GM12801 (cell line): Measurements from ENCODE around the gene TST.

Experiments
- TF ChIP-seq, protein P1 (sequence below): IDR thresholded peaks from one replicate; pipeline ENCODE4 v1.5.1; 2011; ENCODE audit warnings: control low read depth; ENCODE audit not compliant: insufficient read length; ENCODE audit errors: extremely low read depth

TST gene

DNA sequence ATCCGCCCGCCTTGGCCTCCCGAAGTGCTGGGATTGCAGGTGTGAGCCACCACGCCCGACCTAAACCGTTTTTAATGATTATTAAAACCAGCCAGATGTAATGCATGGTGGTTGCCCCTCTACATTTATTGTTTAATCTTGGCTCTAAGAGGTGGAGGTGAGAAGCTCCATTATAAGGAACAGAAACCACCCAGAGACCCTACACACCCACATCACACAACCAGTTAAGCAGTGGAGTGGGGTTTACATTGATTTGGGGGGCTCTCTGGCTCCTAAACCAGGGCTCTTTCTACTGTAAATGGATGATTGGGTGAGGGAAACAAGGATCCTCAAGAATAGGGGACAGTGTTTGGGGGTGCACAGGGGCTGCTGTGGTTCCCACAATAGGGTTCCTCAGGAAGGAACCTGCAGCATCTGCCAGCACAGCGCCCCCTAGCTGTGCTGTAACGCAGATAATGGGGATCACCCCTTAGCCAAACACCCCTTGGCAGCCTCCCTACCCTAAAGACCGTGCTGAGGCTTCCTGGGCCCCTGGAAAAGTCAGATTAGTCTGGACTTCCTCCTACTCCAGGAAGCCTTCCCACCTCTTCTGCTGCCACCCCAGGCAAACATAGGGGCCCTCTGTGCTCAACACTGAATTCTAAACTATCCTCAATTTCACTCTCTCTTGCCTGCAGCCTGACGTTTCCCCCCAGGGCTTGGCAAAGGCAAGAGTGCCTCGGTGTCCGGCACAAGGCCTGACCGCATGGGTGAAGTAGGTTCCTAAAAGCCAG lies 2.6 kb upstream of the TST start:
- TF ChIP-seq, protein P1, sequence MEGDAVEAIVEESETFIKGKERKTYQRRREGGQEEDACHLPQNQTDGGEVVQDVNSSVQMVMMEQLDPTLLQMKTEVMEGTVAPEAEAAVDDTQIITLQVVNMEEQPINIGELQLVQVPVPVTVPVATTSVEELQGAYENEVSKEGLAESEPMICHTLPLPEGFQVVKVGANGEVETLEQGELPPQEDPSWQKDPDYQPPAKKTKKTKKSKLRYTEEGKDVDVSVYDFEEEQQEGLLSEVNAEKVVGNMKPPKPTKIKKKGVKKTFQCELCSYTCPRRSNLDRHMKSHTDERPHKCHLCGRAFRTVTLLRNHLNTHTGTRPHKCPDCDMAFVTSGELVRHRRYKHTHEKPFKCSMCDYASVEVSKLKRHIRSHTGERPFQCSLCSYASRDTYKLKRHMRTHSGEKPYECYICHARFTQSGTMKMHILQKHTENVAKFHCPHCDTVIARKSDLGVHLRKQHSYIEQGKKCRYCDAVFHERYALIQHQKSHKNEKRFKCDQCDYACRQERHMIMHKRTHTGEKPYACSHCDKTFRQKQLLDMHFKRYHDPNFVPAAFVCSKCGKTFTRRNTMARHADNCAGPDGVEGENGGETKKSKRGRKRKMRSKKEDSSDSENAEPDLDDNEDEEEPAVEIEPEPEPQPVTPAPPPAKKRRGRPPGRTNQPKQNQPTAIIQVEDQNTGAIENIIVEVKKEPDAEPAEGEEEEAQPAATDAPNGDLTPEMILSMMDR, result no peak

DNA sequence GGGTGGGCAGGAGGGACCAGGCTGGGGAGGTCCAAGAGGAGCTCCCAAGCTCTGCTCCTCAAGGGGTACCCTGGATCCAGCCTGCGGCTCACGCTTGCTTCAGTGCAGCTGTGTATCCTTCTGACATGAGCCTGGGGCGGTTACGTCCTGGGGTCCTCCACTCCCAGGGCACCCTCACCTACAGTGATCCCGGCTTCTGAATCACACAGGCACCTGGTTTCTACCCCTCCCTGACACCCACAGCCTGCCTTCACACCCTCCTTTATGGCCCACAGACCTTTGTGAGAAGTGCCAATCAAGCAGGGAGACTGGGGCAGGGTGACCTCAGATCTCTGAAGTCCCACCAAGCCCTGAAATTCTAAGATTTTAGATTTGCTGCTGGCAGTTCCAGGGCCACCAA lies 1.8 kb upstream of the TST start:
- TF ChIP-seq, protein P1, result no peak

DNA sequence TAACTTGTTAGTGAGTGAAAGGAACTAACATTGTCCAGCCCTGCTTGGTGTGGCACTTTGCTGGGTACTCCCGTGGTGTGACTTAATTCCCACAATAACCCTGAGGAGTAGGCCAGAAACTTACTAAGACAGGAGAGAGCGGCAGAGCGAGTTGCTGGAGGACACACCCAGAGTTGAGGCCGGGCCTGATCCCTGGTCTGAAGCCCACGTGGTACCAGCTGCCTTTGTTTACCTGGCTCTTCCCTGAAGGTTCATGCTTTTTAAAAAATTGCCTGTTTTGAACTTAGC lies 889 bp upstream of the TST start:
- TF ChIP-seq, protein P1, result no peak

DNA sequence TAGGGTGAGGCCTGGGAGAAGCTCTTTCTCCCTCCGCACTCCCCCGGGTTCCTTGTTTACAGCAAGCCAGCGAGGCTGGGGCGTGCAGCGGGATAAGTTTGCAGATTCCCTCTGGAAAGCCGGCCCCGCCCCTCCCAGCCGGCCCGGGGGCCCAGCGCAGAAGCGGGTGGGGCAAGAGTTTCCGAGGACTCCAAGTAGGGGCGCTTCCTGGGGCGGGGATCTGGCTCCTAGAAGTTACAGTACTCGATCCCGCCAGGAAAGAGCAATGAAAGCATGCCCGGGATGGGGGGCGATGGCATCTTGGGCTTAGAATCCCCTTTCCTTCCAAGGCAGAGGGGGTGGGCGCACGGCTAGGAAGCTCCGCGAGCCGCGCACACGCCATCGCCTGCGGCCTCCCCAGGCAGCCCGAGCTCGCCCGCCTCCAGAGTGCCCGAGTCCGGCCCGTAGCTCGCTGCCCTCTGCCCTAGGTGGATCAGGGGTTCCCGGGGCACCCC lies 385 bp downstream of the TST start:
- TF ChIP-seq, protein P1, result no peak

DNA sequence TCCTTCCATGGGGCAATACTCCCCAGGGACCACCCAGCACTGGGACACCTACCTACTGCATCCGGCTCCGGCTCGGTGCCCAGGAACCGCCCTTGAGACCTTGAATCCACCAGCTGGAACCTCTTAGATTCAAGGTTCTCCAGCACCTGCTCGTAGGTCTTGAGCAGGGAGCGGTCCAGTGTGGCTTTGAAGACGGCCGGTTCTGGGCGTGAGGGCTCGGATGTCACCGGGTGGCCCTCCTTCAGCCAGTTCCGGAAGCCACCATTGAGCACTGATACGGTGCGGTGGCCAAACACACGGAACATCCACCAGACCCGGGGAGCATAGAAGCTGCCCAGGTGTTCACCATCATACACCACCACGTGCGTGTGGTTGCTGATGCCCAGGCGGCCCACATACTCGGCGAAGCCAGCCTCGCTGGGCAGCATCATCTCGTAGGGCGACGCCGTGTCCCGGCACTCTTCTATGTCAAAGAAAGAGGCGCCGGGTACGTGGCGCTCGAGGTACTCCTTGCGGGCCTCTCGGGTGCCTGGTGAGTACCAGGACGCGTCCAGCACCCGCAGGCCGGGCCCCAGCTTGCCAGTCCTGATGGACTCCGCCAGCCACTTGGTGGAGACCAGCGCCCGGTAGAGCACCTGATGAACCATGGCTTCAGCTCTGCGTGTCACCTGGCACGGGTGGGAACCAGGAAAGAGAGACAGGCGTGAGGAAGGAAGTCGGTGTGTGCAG lies 997 bp downstream of the TST start:
- TF ChIP-seq, protein P1, result no peak

DNA sequence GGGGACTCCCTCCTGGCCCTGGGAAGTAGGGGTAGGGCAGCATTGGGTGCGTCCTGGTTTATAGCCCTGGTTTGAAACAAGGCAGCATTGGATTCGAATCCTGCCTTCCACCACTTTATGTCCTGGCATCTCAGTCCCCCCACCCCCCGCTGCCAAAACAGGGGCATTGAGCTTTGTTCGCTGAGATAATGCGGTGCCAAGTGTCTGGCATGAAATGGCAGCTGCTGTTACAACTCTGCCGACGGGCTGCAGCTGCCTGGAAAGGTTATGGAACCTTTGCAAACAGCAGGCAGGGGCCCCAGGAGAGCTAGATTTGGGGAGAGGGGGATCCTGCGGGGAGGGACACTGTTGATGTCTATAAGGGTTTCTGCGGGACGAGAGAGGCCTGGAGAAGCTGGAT lies 1.9 kb downstream of the TST start:
- TF ChIP-seq, protein P1, result no peak

DNA sequence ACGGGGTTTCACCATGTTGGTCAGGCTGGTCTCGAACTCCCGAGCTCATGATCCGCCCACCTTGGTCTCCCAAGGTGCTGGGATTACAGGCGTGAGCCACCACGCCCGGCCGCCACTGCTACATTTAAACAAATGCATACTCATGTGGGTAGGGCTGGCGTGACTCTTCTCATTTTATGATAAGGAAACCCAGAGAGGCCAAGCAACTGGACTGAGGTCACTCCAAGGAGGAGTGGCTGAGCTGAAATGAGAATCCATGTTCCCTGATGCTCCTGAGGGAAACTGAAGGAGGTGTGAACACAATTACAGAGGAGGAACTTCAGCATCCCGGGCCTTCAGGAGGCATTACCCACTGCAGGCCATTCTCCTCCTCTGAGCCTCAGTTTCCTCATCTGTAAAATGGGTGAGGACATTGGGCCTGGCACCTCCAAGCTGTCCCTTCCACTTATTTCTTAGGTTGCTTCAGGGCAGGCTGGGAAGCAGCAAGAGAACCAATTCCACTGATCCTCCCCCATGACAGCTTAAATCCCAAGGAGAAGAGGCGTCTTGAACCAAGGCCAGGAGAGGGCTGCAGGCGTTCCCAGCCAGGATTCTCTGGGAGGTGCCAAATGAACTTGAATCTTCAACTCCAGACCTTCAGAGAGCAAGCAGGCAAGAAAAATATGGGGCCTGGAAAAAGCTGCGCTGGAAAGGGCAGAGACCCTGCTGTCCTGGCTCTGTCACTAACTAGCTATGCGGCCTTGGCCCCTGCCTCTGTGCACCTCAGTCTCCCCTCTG lies 2.9 kb downstream of the TST start:
- TF ChIP-seq, protein P1, result no peak
